SK-N-MC (cell line): ENCODE measurements around the gene COTL1.

Experiments used
- EZH2 ChIP-seq: fragments of 200-600 bp; sonication (generic); IDR thresholded peaks from one replicate; pipeline ENCODE4 v1.6.1; 2017; ENCODE audit warnings: antibody characterized with exemption
- POLR2AphosphoS5 ChIP-seq: IDR thresholded peaks from 2 replicates; pipeline ENCODE4 v1.6.1; 2012; ENCODE audit warnings: mild to moderate bottlenecking, low read depth, low read length, borderline replicate concordance

DNA sequence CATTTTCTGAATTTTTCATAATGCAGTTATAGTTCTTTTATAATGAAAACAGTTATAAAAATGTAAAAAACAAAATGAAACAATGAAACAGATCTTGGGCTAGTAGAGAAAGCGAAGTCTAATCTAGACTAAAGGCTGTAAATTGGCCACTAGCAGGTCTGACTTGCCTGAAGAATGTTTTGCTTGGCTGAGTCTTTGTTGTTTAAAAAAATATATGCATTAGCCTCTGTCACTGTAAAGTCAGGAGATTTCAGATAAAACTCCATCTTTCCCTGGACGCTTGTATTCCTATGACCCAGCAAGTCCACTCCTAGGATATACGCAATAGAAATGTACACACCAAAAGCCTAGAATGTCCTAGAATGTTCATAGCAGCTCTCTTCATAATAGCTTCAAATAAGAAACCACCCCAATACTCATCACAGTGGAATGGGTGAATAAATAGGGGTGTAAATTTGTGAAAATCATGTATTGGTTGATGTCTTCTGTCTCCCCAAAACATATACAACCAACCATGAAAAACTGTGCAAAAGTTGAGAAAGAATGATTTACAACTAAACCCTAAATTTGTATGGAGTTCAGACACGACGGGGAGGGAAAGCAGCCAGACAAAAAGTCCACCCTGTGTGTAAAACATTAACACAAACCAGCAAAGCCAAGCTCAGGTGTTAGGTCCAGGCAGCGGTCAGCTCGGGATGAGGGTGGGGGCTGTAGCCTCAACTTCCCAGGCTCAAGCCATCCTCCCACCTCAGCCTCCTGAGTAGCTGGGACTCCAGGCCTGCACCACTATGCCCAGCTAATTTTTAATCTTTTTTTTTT, 75.7 kb downstream of the COTL1 start:
- TF ChIP-seq POLR2AphosphoS5 (no peak), EZH2 (no peak)
